Tibial nerve (tissue), 4 donors: ENCODE results near the gene PRKAA2. TPM values are rescaled to one million over a fixed set of nuclear protein-coding genes. Genes with fewer than 3 reads are reported as not detected.

ENCODE experiments used
- DNase-seq, 2 donors: peaks; one replicate each; pipeline ENCODE4 v3.0.0-alpha.2; 2019; ENCODE audit warnings: low spot score in 2 of 2
- H3K27ac ChIP-seq, 4 donors: fragments of 200-600 bp; sonication (generic) in 3 of 4; one replicate each; pipeline ENCODE4 v1.5.1; 2017 to 2019; ENCODE audit warnings: mild to moderate bottlenecking in 1 of 4
- H3K27me3 ChIP-seq, 2 donors: fragments of 200-600 bp; sonication (generic) in 1 of 2; one replicate each; pipeline versions ENCODE4 v1.5.1 to v1.6.0; 2017 to 2019
- H3K36me3 ChIP-seq, 3 donors: fragments of 200-600 bp; sonication (generic); one replicate each; pipeline ENCODE4 v1.5.1; 2018 to 2019
- H3K4me1 ChIP-seq, 4 donors: fragments of 200-600 bp; sonication (generic) in 3 of 4; one replicate each; pipeline ENCODE4 v1.5.1; 2017 to 2019
- H3K4me3 ChIP-seq, 4 donors: fragments of 200-600 bp; sonication (generic) in 3 of 4; one replicate each; pipeline ENCODE4 v1.5.1; 2017 to 2019; ENCODE audit warnings: mild to moderate bottlenecking in 1 of 4, moderate library complexity in 1 of 4
- H3K9me3 ChIP-seq, 4 donors: fragments of 200-600 bp; sonication (generic) in 3 of 4; one replicate each; pipeline ENCODE4 v1.5.1; 2017 to 2019
- CTCF ChIP-seq, 5 experiments: fragments of 200-600 bp in 3 of 5; fragments of 450-650 bp in 2 of 5; sonication (generic) in 3 of 5; IDR thresholded peaks; one replicate each; pipeline ENCODE4 v1.5.1; 2016 to 2019; ENCODE audit warnings: antibody characterized with exemption in 5 of 5, mild to moderate bottlenecking in 3 of 5, moderate library complexity in 2 of 5
- EP300 ChIP-seq, 2 donors: sonication (generic); formaldehyde crosslinking; IDR thresholded peaks; one replicate each; pipeline ENCODE4 v1.6.1; 2017; ENCODE audit warnings: antibody characterized with exemption in 2 of 2, mild to moderate bottlenecking in 1 of 2
- POLR2A ChIP-seq, 2 donors: fragments of 450-650 bp; IDR thresholded peaks; one replicate each; pipeline ENCODE4 v1.6.1; 2017; ENCODE audit warnings: antibody characterized with exemption in 2 of 2, mild to moderate bottlenecking in 2 of 2, moderate library complexity in 2 of 2
- WGBS, 2 donors: methylation state at CpG; one replicate each; pipeline ENCODE4 v1.1.5; 2018; 5-methylcytosine and 5-hydroxymethylcytosine counted together
- total RNA-seq, 4 donors: library from RNA; depleted of rRNA; stranded (reverse); fragments of >200 nt; gene quantifications; one replicate each; pipeline ENCODE4 v1.1.0, GENCODE V29; 2016

Gene PRKAA2
- total RNA-seq, 4 donors from 2014 or later, result 7.8 to 11.6 (median 10.2) TPM

GRCh38 chr1:56666112-56666608, 21.0 kb downstream of the PRKAA2 start:
- 68 to 76% methylated on average over 3 of the region's 3 CpGs for WGBS, 2 donors
- no peaks in the 10 kb centered on the region for H3K9me3 ChIP-seq
- no peak overlapping the region for H3K4me3 ChIP-seq
- H3K27ac ChIP-seq, result no peak overlapping the region
- no peak for DNase-seq
- no peaks in the 10 kb centered on the region for H3K27me3 ChIP-seq
- H3K4me1 ChIP-seq, result no peaks in the 10 kb centered on the region
- no peaks in the 10 kb centered on the region for H3K36me3 ChIP-seq
- TF ChIP-seq POLR2A (IDR thresholded peaks at IDR 0.05) (no peak), EP300 (IDR thresholded peaks at IDR 0.05) (no peak), CTCF (IDR thresholded peaks at IDR 0.05) (no peak)

- H3K4me3 ChIP-seq, result no peak overlapping the region
- no peak overlapping the region for H3K27ac ChIP-seq
- H3K36me3 ChIP-seq, result no peaks in the 10 kb centered on the region
- no peaks in the 10 kb centered on the region for H3K27me3 ChIP-seq
- no peak for TF ChIP-seq CTCF (IDR thresholded peaks at IDR 0.05)
- TF ChIP-seq EP300 (IDR thresholded peaks at IDR 0.05), result no peak
- TF ChIP-seq POLR2A (IDR thresholded peaks at IDR 0.05), result no peak
- no peaks in the 10 kb centered on the region for H3K4me1 ChIP-seq
- 92 to 97% methylated on average over 2 of the region's 2 CpGs for WGBS, 2 donors
- H3K9me3 ChIP-seq, result no peaks in the 10 kb centered on the region
- no peak for DNase-seq
These were observed 25.2 kb downstream of the PRKAA2 start for GRCh38 chr1:56670350-56670749.

GRCh38 chr1:56671085-56671484, 26.0 kb downstream of the PRKAA2 start:
- H3K27ac ChIP-seq, result no peak overlapping the region
- H3K9me3 ChIP-seq, result no peaks in the 10 kb centered on the region
- no peak overlapping the region for H3K4me3 ChIP-seq
- no peak for DNase-seq
- H3K4me1 ChIP-seq, result no peaks in the 10 kb centered on the region
- H3K36me3 ChIP-seq, result no peaks in the 10 kb centered on the region
- TF ChIP-seq CTCF (IDR thresholded peaks at IDR 0.05), result no peak
- no peak for TF ChIP-seq EP300 (IDR thresholded peaks at IDR 0.05)
- no peak for TF ChIP-seq POLR2A (IDR thresholded peaks at IDR 0.05)
- WGBS, 2 donors, result 94 to 96% methylated on average over 4 of the region's 4 CpGs
- H3K27me3 ChIP-seq, result no peaks in the 10 kb centered on the region

GRCh38 chr1:56671542-56671941, 26.4 kb downstream of the PRKAA2 start:
- no peaks in the 10 kb centered on the region for H3K9me3 ChIP-seq
- no peaks in the 10 kb centered on the region for H3K36me3 ChIP-seq
- no peaks in the 10 kb centered on the region for H3K4me1 ChIP-seq
- no peak overlapping the region for H3K27ac ChIP-seq
- no peak for TF ChIP-seq CTCF (IDR thresholded peaks at IDR 0.05)
- WGBS, 2 donors, result 95% methylated on average over 2 of the region's 2 CpGs
- DNase-seq, result no peak
- H3K4me3 ChIP-seq, result no peak overlapping the region
- no peaks in the 10 kb centered on the region for H3K27me3 ChIP-seq

- no peak for TF ChIP-seq EP300 (IDR thresholded peaks at IDR 0.05)
- no peak for TF ChIP-seq POLR2A (IDR thresholded peaks at IDR 0.05)
- no peak for TF ChIP-seq CTCF (IDR thresholded peaks at IDR 0.05)
- DNase-seq, result no peak
- WGBS, 2 donors, result 93% methylated on average over 1 of the region's 1 CpG
- Histone ChIP-seq H3K27me3 (no peaks in the 10 kb centered on the region), H3K36me3 (no peaks in the 10 kb centered on the region), H3K27ac (no peak overlapping the region), H3K4me3 (no peak overlapping the region), H3K9me3 (no peaks in the 10 kb centered on the region), H3K4me1 (no peaks in the 10 kb centered on the region)
These were observed 27.5 kb downstream of the PRKAA2 start for GRCh38 chr1:56672579-56672978.
